Chondrocyte (in vitro differentiated cells): ENCODE measurements around the gene CEMIP2. TPM values are rescaled to one million over a fixed set of nuclear protein-coding genes. Genes with fewer than 3 reads are reported as not detected.

Experiments used
- DNase-seq: peaks from one replicate; pipeline ENCODE4 v3.0.0; 2021; ENCODE audit warnings: mixed read lengths, low spot score
- H3K27ac Mint-ChIP-seq: one replicate; pipeline ENCODE4 v1.8.0; 2021; ENCODE audit warnings: mild to moderate bottlenecking, moderate library complexity, mixed read lengths; ENCODE audit not compliant: unreplicated experiment
- H3K27me3 Mint-ChIP-seq: 2 replicates; pipeline ENCODE4 v1.8.0; 2021; ENCODE audit warnings: low read depth, mixed read lengths
- H3K36me3 Mint-ChIP-seq: 2 replicates; pipeline ENCODE4 v1.8.0; 2021; ENCODE audit warnings: low read depth, mixed read lengths
- H3K4me1 Mint-ChIP-seq: 2 replicates; pipeline ENCODE4 v1.8.0; 2021; ENCODE audit warnings: low read depth, mild to moderate bottlenecking, mixed read lengths
- H3K4me3 Mint-ChIP-seq: one replicate; pipeline ENCODE4 v1.8.0; 2021; ENCODE audit warnings: mild to moderate bottlenecking, moderate library complexity, mixed read lengths; ENCODE audit not compliant: unreplicated experiment
- H3K9me3 Mint-ChIP-seq: 2 replicates; pipeline ENCODE4 v1.8.0; 2021; ENCODE audit warnings: low read depth, mixed read lengths
- CTCF ChIP-seq: fragments of 200-600 bp; sonication (generic); IDR thresholded peaks from 2 replicates; pipeline ENCODE4 v1.5.0; 2021; ENCODE audit warnings: antibody characterized with exemption, mild to moderate bottlenecking, moderate library complexity
- total RNA-seq: library from RNA; stranded (reverse); gene quantifications from 3 replicates; pipeline ENCODE4 v1.2.1, GENCODE V29; 2021

CEMIP2 gene
- total RNA-seq, 1 donor from 2014 or later: 23.3 TPM

GRCh38 chr9:71719088-71719487 is 49.2 kb downstream of the CEMIP2 start:
- no peak overlapping the region for H3K27ac Mint-ChIP-seq
- TF ChIP-seq CTCF: no peak
- H3K4me1 Mint-ChIP-seq: peaks cover 21% of the 10 kb centered on the region
- no peak overlapping the region for H3K4me3 Mint-ChIP-seq
- DNase-seq: no peak
- peaks cover 13% of the 10 kb centered on the region for H3K36me3 Mint-ChIP-seq
- H3K27me3 Mint-ChIP-seq: no peaks in the 10 kb centered on the region
- H3K9me3 Mint-ChIP-seq: no peaks in the 10 kb centered on the region

- peaks cover 20% of the 10 kb centered on the region for H3K36me3 Mint-ChIP-seq
- TF ChIP-seq CTCF: peak; percentile 91
- H3K9me3 Mint-ChIP-seq: no peaks in the 10 kb centered on the region
- H3K4me3 Mint-ChIP-seq: no peak overlapping the region
- H3K27me3 Mint-ChIP-seq: no peaks in the 10 kb centered on the region
- H3K27ac Mint-ChIP-seq: no peak overlapping the region
- DNase-seq: no peak
- peaks cover 4% of the 10 kb centered on the region for H3K4me1 Mint-ChIP-seq
Observed at GRCh38 chr9:71716138-71716909, 52.0 kb downstream of the CEMIP2 start.

GRCh38 chr9:71710856-71711255 is 57.5 kb downstream of the CEMIP2 start:
- no peaks in the 10 kb centered on the region for H3K4me1 Mint-ChIP-seq
- no peak overlapping the region for H3K4me3 Mint-ChIP-seq
- no peaks in the 10 kb centered on the region for H3K9me3 Mint-ChIP-seq
- peaks cover 23% of the 10 kb centered on the region for H3K36me3 Mint-ChIP-seq
- TF ChIP-seq CTCF: no peak
- no peak overlapping the region for H3K27ac Mint-ChIP-seq
- no peak for DNase-seq
- no peaks in the 10 kb centered on the region for H3K27me3 Mint-ChIP-seq

GRCh38 chr9:71710201-71710600 is 58.1 kb downstream of the CEMIP2 start:
- peaks cover 23% of the 10 kb centered on the region for H3K36me3 Mint-ChIP-seq

GRCh38 chr9:71709384-71709783 is 58.9 kb downstream of the CEMIP2 start:
- Mint-ChIP-seq H3K4me1 (no peaks in the 10 kb centered on the region), H3K27ac (no peak overlapping the region), H3K27me3 (no peaks in the 10 kb centered on the region), H3K9me3 (no peaks in the 10 kb centered on the region), H3K4me3 (no peak overlapping the region), H3K36me3 (peaks cover 25% of the 10 kb centered on the region)
- TF ChIP-seq CTCF: no peak
- no peak for DNase-seq

More at GRCh38 chr9:71710201-71710600, 58.1 kb downstream of the CEMIP2 start:
- Mint-ChIP-seq H3K4me1 (no peaks in the 10 kb centered on the region), H3K27me3 (no peaks in the 10 kb centered on the region), H3K27ac (no peak overlapping the region), H3K4me3 (no peak overlapping the region), H3K9me3 (no peaks in the 10 kb centered on the region)
- no peak for DNase-seq
- no peak for TF ChIP-seq CTCF
